LHCN-M2 (cell line): ENCODE results near the gene MTARC2. TPM values are rescaled to one million over a fixed set of nuclear protein-coding genes. Genes with fewer than 3 reads are reported as not detected.
"Not testable (repeated sequence)": the region's sequence is repeated elsewhere in the genome, so short reads cannot be mapped to it uniquely, and the experiment has no call there.

Experiments used
- DNase-seq: peaks from one replicate; pipeline ENCODE4 v3.0.0-alpha.2; 2012; ENCODE audit warnings: low read depth
- polyA plus RNA-seq: library from polyadenylated mRNA; unstranded; fragments of >200 nt; gene quantifications from one replicate; pipeline ENCODE4 v1.2.1, GENCODE V29; 2012; ENCODE audit warnings: missing spikeins
- total RNA-seq: library from RNA; depleted of rRNA; stranded (reverse); fragments of >200 nt; gene quantifications from 2 replicates; pipeline ENCODE4 v1.2.3, GENCODE V29; 2014; rRNA removed

The MTARC2 gene
- total RNA-seq = 0.17 and 1.5 TPM in 2 replicates
- 3.1 TPM for polyA plus RNA-seq

GRCh38 chr1:220748089-220748934 lies at the start of gene MTARC2:
MTARC2 (plus strand) TSS chr1:220748322; CDS start chr1:220748532, 210 bp downstream.
- peak; percentile 64 for DNase-seq

- DNase-seq = no peak
Measured at GRCh38 chr1:220698607-220699016, 49.5 kb upstream of the MTARC2 start.

- no peak for DNase-seq
Measured at GRCh38 chr1:220699044-220699443, 49.1 kb upstream of the MTARC2 start.

GRCh38 chr1:220700556-220701179 lies 47.5 kb upstream of the MTARC2 start:
- no peak for DNase-seq

- no peak for DNase-seq
Measured at GRCh38 chr1:220701974-220702373, 46.1 kb upstream of the MTARC2 start.

- no peak for DNase-seq
Measured at GRCh38 chr1:220702733-220703270, 45.3 kb upstream of the MTARC2 start.

GRCh38 chr1:220703305-220703704 lies 44.8 kb upstream of the MTARC2 start:
- no peak for DNase-seq

- DNase-seq = no peak
Measured at GRCh38 chr1:220705782-220706181, 42.3 kb upstream of the MTARC2 start.

- DNase-seq = no peak
Measured at GRCh38 chr1:220706480-220706879, 41.6 kb upstream of the MTARC2 start.

- no peak for DNase-seq
Measured at GRCh38 chr1:220707160-220707559, 41.0 kb upstream of the MTARC2 start.

- no peak for DNase-seq
Measured at GRCh38 chr1:220708244-220708643, 39.9 kb upstream of the MTARC2 start.

GRCh38 chr1:220708936-220709801 lies 39.0 kb upstream of the MTARC2 start:
- DNase-seq = no peak

GRCh38 chr1:220710333-220710732 lies 37.8 kb upstream of the MTARC2 start:
- no peak for DNase-seq

GRCh38 chr1:220711056-220711809 lies 36.9 kb upstream of the MTARC2 start:
- no peak for DNase-seq

- not testable (repeated sequence) for DNase-seq
Measured at GRCh38 chr1:220715986-220716385, 32.1 kb upstream of the MTARC2 start.

GRCh38 chr1:220717800-220718640 lies 30.1 kb upstream of the MTARC2 start:
- no peak for DNase-seq

- not testable (repeated sequence) for DNase-seq
Measured at GRCh38 chr1:220721266-220721665, 26.9 kb upstream of the MTARC2 start.

GRCh38 chr1:220726634-220727033 lies 21.5 kb upstream of the MTARC2 start:
- no peak for DNase-seq

- no peak for DNase-seq
Measured at GRCh38 chr1:220727519-220727918, 20.6 kb upstream of the MTARC2 start.

- DNase-seq = no peak
Measured at GRCh38 chr1:220730486-220730885, 17.6 kb upstream of the MTARC2 start.
